Panc1 (cell line): ENCODE results near the gene COL23A1. TPM values are rescaled to one million over a fixed set of nuclear protein-coding genes. Genes with fewer than 3 reads are reported as not detected.

Experiments used
- ATAC-seq: fragments of 200-7000 bp; cut with Tn5 transposase; 2 replicates; pipeline ENCODE4 v1.9.1; 2020; ENCODE audit warnings: mild to moderate bottlenecking, moderate library complexity
- BruUV-seq: library from RNA; stranded (reverse); fragments of 400-500 nt; replicated peaks from 2 replicates; lab custom pipeline; 2021; lab: Mats Ljungman, UMichigan
- CTCF ChIA-PET: fragments of 300-600 bp; sonication (Branson Sonifier 250); formaldehyde crosslinking; loops from one replicate; lab custom pipeline; 2022; ENCODE audit warnings: antibody characterized with exemption; lab: Charles Lee
- POLR2A ChIA-PET: fragments of 300-600 bp; sonication (Branson Sonifier 250); formaldehyde crosslinking; loops from one replicate; lab custom pipeline; 2022; ENCODE audit warnings: antibody characterized with exemption; lab: Charles Lee
- DNase-seq: peaks from one replicate; pipeline ENCODE4 v3.0.0-alpha.2; 2010; ENCODE audit warnings: low read depth, low spot score
- H3K27ac ChIP-seq: 2 replicates; pipeline ENCODE4 v1.5.1; 2011; ENCODE audit warnings: mild to moderate bottlenecking, low read length, inconsistent platforms
- H3K27me3 ChIP-seq: fragments of 200-500 bp; sonication (Bioruptor generic); 2 replicates; pipeline ENCODE4 v1.6.0; 2014; ENCODE audit warnings: low read length, inconsistent platforms; ENCODE audit not compliant: control insufficient read depth, insufficient read depth
- H3K36me3 ChIP-seq: fragments of 200-500 bp; sonication (Bioruptor generic); 2 replicates; pipeline ENCODE4 v1.5.1; 2014; ENCODE audit warnings: inconsistent platforms, mild to moderate bottlenecking, low read length, moderate library complexity; ENCODE audit not compliant: control insufficient read depth, insufficient read depth
- H3K4me1 ChIP-seq: 2 replicates; pipeline ENCODE4 v1.5.1; 2011; ENCODE audit warnings: inconsistent platforms, mild to moderate bottlenecking, low read length, moderate library complexity; ENCODE audit not compliant: control insufficient read depth, insufficient read depth
- H3K4me3 ChIP-seq, 2 experiments: 2 replicates each; pipeline ENCODE4 v1.5.1; 2011 to 2012; ENCODE audit warnings: low read depth in 2 of 2, low read length in 2 of 2, mild to moderate bottlenecking in 2 of 2, inconsistent platforms in 1 of 2, moderate library complexity in 1 of 2
- H3K9me3 ChIP-seq: fragments of 200-500 bp; sonication (Bioruptor generic); 2 replicates; pipeline ENCODE4 v1.5.1; 2014; ENCODE audit warnings: low read depth, mild to moderate bottlenecking, inconsistent platforms, low read length, moderate library complexity; ENCODE audit not compliant: control insufficient read depth, insufficient read depth
- POLR2AphosphoS5 ChIP-seq: IDR thresholded peaks from 2 replicates; pipeline ENCODE4 v1.6.1; 2012; ENCODE audit warnings: mild to moderate bottlenecking, low read depth, low read length, moderate library complexity
- SIN3A ChIP-seq: IDR thresholded peaks from 2 replicates; pipeline ENCODE4 v1.6.1; 2012; ENCODE audit warnings: low read depth, mild to moderate bottlenecking, low read length, moderate library complexity, borderline replicate concordance; ENCODE audit not compliant: insufficient read depth
- TCF7L2 ChIP-seq: IDR thresholded peaks from 2 replicates; pipeline ENCODE4 v1.6.1; 2011; ENCODE audit warnings: mild to moderate bottlenecking, low read depth, low read length, inconsistent platforms
- in situ Hi-C: cut with HindIII; loops from 2 replicates; pipeline ENCODE4 v1.10.0; 2016; ENCODE audit warnings: low sequenced_read_pairs, low pct_unique_long_range_greater_than_20kb
- intact Hi-C: fragments of 100-400 bp; cut with micrococcal nuclease; formaldehyde crosslinking; loops from one replicate; pipeline ENCODE4 v1.10.0; 2022; ENCODE audit not compliant: unreplicated experiment
- total RNA-seq: library from RNA; stranded (reverse); gene quantifications from one replicate; pipeline ENCODE4 v1.2.1, GENCODE V29; 2021; ENCODE audit not compliant: unreplicated experiment
- TF ChIP-seq, protein P1 (sequence below), 2 experiments: IDR thresholded peaks; 2 replicates each; pipeline ENCODE4 v1.6.1; 2011 to 2012; ENCODE audit warnings: low read depth in 2 of 2, control low read depth in 1 of 2, low read length in 1 of 2, mild to moderate bottlenecking in 1 of 2, moderate library complexity in 1 of 2; ENCODE audit not compliant: insufficient read depth in 1 of 2
- TF ChIP-seq, protein P2 (sequence below): fragments of 450-650 bp; IDR thresholded peaks from 2 replicates; pipeline ENCODE4 v1.5.1; 2017; ENCODE audit warnings: mild to moderate bottlenecking

Gene COL23A1
- total RNA-seq, 1 experiment from 2014 or later, result 0.05 TPM

DNA sequence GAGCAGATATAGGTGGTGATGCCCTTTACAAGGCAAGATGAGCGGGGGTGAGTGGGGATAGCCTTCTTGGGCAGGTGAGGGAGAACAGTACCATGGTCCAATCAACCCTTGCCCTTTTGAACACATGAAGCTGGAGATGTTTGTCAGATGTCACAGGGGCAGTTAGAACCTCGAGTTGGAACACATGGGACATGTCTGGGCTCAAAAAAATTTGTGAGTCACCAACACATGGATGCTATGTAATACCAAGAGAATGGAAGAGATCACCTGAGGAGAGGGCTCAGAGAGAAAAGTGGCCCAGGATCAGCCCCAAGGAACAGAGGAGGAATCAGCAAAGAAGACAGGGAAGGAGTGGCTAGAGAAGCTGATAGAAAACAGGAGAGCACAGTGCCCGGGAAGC is 362.3 kb downstream of the COL23A1 start:
- ATAC-seq, result no peak
- no peaks in the 10 kb centered on the region for H3K9me3 ChIP-seq
- TF ChIP-seq, protein P1, sequence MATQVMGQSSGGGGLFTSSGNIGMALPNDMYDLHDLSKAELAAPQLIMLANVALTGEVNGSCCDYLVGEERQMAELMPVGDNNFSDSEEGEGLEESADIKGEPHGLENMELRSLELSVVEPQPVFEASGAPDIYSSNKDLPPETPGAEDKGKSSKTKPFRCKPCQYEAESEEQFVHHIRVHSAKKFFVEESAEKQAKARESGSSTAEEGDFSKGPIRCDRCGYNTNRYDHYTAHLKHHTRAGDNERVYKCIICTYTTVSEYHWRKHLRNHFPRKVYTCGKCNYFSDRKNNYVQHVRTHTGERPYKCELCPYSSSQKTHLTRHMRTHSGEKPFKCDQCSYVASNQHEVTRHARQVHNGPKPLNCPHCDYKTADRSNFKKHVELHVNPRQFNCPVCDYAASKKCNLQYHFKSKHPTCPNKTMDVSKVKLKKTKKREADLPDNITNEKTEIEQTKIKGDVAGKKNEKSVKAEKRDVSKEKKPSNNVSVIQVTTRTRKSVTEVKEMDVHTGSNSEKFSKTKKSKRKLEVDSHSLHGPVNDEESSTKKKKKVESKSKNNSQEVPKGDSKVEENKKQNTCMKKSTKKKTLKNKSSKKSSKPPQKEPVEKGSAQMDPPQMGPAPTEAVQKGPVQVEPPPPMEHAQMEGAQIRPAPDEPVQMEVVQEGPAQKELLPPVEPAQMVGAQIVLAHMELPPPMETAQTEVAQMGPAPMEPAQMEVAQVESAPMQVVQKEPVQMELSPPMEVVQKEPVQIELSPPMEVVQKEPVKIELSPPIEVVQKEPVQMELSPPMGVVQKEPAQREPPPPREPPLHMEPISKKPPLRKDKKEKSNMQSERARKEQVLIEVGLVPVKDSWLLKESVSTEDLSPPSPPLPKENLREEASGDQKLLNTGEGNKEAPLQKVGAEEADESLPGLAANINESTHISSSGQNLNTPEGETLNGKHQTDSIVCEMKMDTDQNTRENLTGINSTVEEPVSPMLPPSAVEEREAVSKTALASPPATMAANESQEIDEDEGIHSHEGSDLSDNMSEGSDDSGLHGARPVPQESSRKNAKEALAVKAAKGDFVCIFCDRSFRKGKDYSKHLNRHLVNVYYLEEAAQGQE (IDR thresholded peaks at IDR 0.05; ENCODE audit: insufficient read depth in 1 of 2, low read depth in 2 of 2, low read length in 1 of 2), result no peak
- TF ChIP-seq POLR2AphosphoS5 (no peak), TCF7L2 (no peak), SIN3A (no peak)
- TF ChIP-seq, protein P2, sequence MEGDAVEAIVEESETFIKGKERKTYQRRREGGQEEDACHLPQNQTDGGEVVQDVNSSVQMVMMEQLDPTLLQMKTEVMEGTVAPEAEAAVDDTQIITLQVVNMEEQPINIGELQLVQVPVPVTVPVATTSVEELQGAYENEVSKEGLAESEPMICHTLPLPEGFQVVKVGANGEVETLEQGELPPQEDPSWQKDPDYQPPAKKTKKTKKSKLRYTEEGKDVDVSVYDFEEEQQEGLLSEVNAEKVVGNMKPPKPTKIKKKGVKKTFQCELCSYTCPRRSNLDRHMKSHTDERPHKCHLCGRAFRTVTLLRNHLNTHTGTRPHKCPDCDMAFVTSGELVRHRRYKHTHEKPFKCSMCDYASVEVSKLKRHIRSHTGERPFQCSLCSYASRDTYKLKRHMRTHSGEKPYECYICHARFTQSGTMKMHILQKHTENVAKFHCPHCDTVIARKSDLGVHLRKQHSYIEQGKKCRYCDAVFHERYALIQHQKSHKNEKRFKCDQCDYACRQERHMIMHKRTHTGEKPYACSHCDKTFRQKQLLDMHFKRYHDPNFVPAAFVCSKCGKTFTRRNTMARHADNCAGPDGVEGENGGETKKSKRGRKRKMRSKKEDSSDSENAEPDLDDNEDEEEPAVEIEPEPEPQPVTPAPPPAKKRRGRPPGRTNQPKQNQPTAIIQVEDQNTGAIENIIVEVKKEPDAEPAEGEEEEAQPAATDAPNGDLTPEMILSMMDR, result no peak

DNA sequence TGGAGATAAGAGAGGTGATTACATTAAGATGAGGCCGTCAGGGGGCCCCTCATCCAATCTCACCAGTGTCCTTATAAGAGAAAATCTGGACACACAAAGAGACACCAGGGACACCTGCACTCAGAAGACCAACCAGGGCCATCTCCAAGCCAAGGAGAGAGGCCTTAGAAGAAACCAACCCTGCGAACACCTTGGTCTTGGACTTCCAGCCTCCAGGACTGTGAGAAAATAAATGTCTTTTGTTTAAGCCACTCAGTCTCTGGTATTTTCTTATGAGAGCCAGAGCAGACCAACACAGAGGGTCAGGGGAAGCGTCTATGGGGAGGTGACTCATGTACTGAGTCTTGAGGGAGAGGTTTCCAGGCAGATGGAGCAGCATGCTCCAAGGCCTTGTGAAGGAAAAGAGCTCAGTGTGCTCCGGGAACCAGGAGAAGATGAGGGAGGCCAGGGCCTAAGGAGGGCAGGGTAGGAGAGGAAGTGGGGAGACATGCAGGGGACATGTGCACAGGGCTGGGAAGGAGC is 363.0 kb downstream of the COL23A1 start:
- no peak overlapping the region for H3K4me3 ChIP-seq
- peaks cover 2% of the 10 kb centered on the region; the same call in 1 of the 2 replicates for H3K36me3 ChIP-seq
- TF ChIP-seq TCF7L2, result no peak
- TF ChIP-seq, protein P2, result no peak
- TF ChIP-seq, protein P1 (IDR thresholded peaks at IDR 0.05; ENCODE audit: insufficient read depth in 1 of 2, low read depth in 2 of 2, low read length in 1 of 2), result no peak
- no peak for TF ChIP-seq SIN3A
- TF ChIP-seq POLR2AphosphoS5, result no peak
- H3K27me3 ChIP-seq, result no peaks in the 10 kb centered on the region
- ChIA-PET CTCF (no interaction called here), POLR2A (interaction anchor here (0.8 kb wide), 1 partner anchor 26 kb away, joined by 3 read pairs; no protein-coding TSS in a partner anchor)
- intact Hi-C loops (no loop called here), in situ Hi-C loops (no loop called here)
- no peaks in the 10 kb centered on the region for H3K9me3 ChIP-seq
- no peak for DNase-seq
- BruUV-seq, result no TSS peak
- ATAC-seq, result no peak
- H3K4me1 ChIP-seq, result peaks cover 11% of the 10 kb centered on the region
- H3K27ac ChIP-seq, result no peak overlapping the region

More for the DNA sequence above, 362.3 kb downstream of the COL23A1 start:
- no peaks in the 10 kb centered on the region for H3K27me3 ChIP-seq
- DNase-seq, result no peak
- H3K36me3 ChIP-seq, result peaks cover 2% of the 10 kb centered on the region; the same call in 1 of the 2 replicates
- H3K4me3 ChIP-seq, result no peak overlapping the region
- ChIA-PET CTCF (interaction anchor here (0.5 kb wide), 1 partner anchor 31 kb away, joined by 4 read pairs; no protein-coding TSS in a partner anchor), POLR2A (interaction anchor here (0.6 to 0.8 kb wide), 2 partner anchors 22 to 25 kb away, joined by 3 to 4 read pairs; no protein-coding TSS in a partner anchor)
- no peak overlapping the region for H3K27ac ChIP-seq
- in situ Hi-C loops, result no loop called here
- H3K4me1 ChIP-seq, result peaks cover 13% of the 10 kb centered on the region
- no TSS peak for BruUV-seq
- intact Hi-C loops, result no loop called here
